ENCODE results near the gene MTMR12.
"Not testable (repeated sequence)": the region's sequence is repeated elsewhere in the genome, so short reads cannot be mapped to it uniquely, and the experiment has no call there.

Gene MTMR12

GRCh38 chr5:32230356-32231099, 82.2 kb downstream of the MTMR12 start:
- DNase-seq, result no peak

- no peak for DNase-seq
Observed at GRCh38 chr5:32229586-32229985, 83.2 kb downstream of the MTMR12 start.

- DNase-seq, result no peak
Observed at GRCh38 chr5:32228816-32229215, 83.9 kb downstream of the MTMR12 start.

GRCh38 chr5:32225445-32225844, 87.3 kb downstream of the MTMR12 start:
- DNase-seq, result no peak

GRCh38 chr5:32223972-32224609, 88.6 kb downstream of the MTMR12 start:
- DNase-seq, result no peak

- DNase-seq, result no peak
Observed at GRCh38 chr5:32222723-32223470, 89.8 kb downstream of the MTMR12 start.

- no peak for DNase-seq
Observed at GRCh38 chr5:32217886-32218396, 94.8 kb downstream of the MTMR12 start.

- DNase-seq, result not testable (repeated sequence)
Observed at GRCh38 chr5:32214344-32214743, 98.4 kb downstream of the MTMR12 start.

GRCh38 chr5:32210151-32210550, 102.6 kb downstream of the MTMR12 start:
- no peak for DNase-seq

- not testable (repeated sequence) for DNase-seq
Observed at GRCh38 chr5:32208837-32209236, 103.9 kb downstream of the MTMR12 start.

- no peak for DNase-seq
Observed at GRCh38 chr5:32207355-32207634, 105.4 kb downstream of the MTMR12 start.

- no peak for DNase-seq
Observed at GRCh38 chr5:32206509-32207354, 106.0 kb downstream of the MTMR12 start.

GRCh38 chr5:32206053-32206452, 106.7 kb downstream of the MTMR12 start:
- DNase-seq, result no peak

GRCh38 chr5:32202394-32202793, 110.3 kb downstream of the MTMR12 start:
- no peak for DNase-seq

GRCh38 chr5:32201122-32201753, 111.5 kb downstream of the MTMR12 start:
- DNase-seq, result no peak

GRCh38 chr5:32197032-32197431, 115.7 kb downstream of the MTMR12 start:
- DNase-seq, result no peak

- no peak for DNase-seq
Observed at GRCh38 chr5:32195265-32195664, 117.5 kb downstream of the MTMR12 start.

- DNase-seq, result no peak
Observed at GRCh38 chr5:32193591-32193990, 119.1 kb downstream of the MTMR12 start.

- no peak for DNase-seq
Observed at GRCh38 chr5:32190095-32190494, 122.6 kb downstream of the MTMR12 start.

GRCh38 chr5:32187675-32188074, 125.1 kb downstream of the MTMR12 start:
- DNase-seq, result no peak

GRCh38 chr5:32182463-32183063, 130.2 kb downstream of the MTMR12 start:
- DNase-seq, result no peak
